NOMO-1 treated with dmso at 0.1 percent for 144 hours (cell line): Measurements from ENCODE around the gene BRMS1L.
"Not testable (repeated sequence)": the region's sequence is repeated elsewhere in the genome, so short reads cannot be mapped to it uniquely, and the experiment has no call there.

Experiments
- DNase-seq: peaks from one replicate; lab custom pipeline; 2025; ENCODE audit not compliant: unreplicated experiment; lab: John Stamatoyannopoulos, UW

The BRMS1L gene

DNA sequence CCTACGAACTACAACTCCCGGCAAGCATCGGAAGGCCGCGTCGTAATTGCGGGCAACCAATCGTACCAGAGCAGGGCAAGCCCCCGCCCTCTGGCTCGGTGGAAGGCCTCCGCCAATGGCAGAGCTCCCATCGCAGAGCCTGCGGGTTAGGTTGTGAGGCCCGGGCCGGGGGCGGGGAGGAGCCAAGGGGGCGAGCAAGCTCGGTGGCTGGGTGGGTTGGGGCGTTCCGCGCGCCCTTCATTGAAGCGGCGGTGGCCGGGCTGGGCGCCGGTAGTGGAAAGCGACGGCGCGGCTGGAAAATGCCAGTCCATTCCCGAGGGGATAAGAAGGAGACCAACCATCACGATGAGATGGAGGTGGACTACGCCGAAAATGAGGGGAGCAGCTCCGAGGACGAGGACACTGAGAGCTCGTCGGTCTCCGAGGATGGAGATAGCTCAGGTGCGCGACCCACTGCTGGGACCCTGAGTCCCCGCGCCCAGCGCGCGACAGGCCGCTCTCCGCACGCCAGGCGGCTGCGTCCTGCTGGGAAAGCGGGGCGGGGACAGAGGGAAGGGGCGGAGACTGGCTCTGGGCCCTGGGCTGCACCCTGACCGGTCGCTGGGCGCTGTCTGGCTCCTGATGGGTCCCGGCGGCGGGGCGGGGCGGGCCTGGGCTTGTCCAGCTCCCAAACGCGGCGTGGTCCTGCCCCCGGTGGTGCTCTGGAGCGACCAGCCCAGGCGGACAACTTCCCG is at the start of gene BRMS1L:
TSS of gene BRMS1L (plus strand) at position 121 of the 734 bp plus-strand sequence. CDS start at position 300, 179 bp downstream.
- peak; percentile 99 for DNase-seq

DNA sequence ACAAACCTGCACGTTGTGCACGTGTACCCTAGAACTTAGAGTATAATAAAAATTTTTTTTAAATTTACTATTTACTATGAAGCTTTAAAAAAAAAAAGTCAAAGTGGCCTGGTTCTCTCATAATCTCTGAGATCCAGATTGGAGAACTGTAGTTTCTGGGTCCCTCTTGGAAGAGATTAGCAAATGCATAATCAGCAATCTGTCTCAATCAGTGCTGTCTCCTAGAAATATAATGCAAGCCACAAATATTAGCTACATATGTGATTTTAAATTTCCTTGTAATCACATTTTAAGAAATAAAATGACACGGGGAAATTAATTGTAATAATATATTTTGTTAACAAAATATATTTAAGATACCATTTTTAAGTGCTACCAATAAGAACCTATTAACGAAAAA is 49.3 kb upstream of the BRMS1L start:
- DNase-seq: no peak

DNA sequence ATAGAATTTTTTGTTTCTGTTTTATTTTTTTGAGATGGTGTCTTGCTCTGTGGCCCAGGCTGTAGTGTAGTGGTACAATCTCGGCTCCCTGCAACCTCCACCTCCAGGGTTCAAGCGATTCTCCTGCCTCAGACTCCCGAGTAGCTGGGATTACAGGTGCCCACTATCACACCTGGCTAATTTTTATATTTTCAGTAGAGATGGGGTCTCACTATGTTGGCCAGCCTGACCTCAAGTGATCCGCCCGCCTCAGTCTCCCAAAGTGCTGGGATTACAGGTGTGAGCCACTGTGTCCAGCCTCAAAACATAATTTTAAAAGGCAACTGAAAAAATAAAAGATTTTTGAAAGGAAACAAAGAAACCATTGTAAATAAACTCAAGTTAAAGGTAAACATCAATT is 48.6 kb upstream of the BRMS1L start:
- not testable (repeated sequence) for DNase-seq

DNA sequence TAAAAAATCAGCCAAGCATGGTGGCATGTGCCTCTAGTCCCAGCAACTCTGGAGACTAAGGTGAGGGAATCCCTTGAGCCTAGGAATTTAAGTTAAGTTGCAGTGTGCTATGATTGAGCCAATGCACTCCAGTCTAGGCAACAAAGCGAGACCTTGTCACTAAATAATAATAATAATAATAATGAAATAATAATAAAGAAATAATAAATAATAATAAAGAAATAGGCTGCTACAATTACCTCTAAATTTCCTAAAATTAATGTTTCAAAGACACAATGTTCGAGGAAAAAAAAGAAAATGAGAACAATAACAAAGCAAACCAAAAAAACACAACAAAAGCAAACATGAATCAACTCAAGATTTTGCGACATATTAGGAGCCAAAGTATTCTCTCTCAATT is 46.8 kb upstream of the BRMS1L start:
- DNase-seq: no peak

DNA sequence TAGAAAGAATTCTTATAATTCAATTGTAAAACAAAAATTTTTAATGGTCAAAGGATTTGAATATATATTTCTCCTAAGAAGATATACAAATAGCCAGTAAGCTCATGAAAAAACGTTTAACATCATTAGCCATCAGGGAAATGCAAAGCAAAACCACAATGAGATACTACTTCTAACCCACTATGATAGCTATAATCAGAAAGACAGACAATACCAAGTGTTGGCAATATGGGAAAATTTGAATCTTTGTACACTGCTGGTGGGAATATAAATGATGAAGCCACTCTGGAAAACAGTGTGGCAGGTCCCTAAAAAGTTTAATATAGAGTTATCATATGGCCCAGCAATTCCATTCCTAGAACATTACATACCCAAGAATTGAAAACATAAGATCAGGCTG is 42.4 kb upstream of the BRMS1L start:
- no peak for DNase-seq

DNA sequence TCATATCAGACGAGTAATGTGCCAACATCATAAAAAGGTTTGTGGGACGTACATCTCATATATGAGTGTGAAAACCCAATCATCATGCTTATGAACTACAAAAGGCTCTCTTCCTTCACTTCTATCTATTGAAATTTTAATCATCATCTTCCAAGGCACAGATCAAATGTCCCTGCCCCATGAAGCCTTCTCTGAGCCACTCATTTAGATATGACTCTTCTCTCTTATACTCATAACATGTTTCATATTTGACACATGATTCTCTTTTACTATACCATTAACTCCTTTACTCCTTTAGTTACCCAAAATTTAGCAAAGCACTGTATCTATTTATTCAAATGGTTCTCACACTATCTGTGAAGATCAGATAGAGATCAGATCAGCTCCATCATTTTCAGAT is 39.3 kb upstream of the BRMS1L start:
- DNase-seq: no peak

- no peak for DNase-seq
These were observed 36.5 kb upstream of the BRMS1L start for GRCh38 chr14:35789651-35790050.

- DNase-seq: no peak
These were observed 28.3 kb upstream of the BRMS1L start for GRCh38 chr14:35797796-35798195.

DNA sequence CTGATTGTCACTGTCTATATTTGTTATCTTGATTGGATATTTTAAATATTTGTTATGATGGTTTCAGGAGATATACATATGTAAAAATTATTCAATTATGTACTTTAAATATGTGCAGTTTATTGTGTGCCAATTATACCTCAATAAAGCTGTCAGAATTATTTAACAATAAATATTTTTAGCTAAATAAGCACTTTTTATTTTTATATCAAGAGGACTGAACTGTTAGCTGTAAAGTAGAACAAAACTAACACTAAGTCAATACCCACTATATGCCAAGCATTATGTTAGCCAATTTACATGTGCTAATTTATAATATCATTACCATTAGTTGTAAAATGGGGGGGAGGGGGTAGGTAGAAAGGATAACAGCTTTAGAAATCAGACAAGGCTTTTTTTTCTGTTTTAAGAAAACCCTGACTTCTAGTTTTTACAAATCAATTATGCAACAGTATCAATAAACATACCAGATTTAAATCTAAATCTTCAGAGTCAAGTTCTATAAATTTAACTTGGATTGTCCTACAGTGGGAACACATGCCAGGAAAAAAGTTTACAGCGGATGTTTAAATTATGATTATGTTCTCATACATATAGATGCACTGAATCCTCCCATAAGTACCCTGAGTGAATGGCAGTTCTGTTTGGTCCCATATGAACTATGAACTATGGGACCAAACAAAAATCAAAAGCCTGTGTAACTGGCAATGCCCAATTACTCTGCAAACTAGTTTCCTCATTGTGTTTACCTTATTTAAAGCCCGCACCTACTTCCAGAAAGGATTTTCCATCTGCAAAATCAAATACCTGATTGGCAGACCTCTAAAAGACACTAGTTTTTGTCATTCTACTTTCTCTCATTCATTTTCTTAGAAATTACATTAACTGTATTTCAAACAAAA is 19.9 kb upstream of the BRMS1L start:
- no peak for DNase-seq

- no peak for DNase-seq
These were observed 18.8 kb upstream of the BRMS1L start for GRCh38 chr14:35807131-35807961.

DNA sequence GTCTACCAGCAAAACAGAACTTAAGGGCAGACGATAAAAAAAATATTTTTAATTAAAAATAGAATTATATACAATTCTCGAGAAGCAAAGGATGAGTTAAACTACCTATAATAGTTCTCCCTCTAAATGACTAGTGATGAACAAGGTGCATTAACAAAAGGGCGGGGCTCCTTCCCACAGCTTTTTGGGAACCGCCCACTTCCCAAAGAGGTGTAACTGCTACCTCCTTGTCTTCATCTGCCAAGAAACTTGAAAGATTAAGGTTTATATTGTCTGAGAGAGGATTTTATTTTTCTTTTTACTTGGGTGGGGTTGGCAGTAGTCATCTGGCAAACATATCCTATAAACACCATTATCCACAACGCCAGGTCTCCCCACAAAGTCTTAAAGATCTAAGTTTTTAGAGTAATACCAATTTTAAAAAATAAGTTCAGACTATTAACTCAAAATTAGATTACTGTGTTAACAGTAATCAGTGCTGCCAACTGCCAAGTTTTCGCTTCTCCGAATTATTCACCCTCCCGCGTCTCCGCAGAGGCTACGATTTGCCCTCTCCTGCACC is 18.0 kb upstream of the BRMS1L start:
- DNase-seq: no peak

DNA sequence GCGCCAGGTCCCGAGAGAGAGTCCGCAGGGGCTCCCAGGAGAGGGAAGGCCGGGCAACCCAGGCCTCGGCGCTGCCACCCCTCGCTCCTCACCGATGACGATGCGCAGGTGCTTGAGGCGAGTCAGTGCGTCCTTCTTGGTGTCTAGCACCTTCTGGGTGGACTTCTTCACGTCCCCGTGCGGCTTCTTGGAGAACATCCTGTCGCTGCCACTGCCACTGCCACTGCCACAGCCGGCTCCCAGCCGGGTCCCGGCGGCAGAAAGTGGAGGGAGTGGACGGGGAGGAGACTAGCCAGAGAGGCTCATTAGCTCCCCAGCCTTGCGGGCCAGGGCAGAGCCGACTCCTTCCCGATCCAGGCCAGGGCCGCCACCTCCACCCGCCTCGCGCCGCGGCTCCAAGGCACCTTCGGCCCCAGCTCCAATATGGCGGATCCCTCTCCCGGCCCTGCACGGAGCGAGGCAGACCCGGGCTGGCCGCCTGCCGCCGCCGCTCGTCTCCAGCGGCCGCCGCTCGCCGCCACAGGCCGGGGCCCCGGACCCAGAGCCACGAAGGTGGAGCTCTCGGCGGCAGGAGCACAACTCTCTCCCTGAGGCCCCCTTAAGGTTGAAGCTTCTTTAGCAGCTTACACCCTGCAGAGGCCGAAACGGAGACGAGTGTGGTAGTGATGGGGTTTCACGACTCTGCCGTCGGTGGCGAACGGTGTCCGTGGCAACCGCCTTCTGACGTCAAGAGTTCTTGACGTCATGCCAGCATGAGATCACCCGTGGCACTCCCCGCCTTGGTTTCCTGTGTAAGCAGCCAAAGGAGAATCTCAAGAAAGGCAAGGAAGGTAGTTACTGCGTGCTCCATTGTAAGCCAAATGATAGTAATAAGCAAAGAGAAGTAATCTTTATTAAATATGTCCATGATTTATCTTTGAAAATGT is 17.2 kb upstream of the BRMS1L start, which contains the start of gene RALGAPA1:
TSS of gene RALGAPA1 (minus strand) at position 658 of the 926 bp plus-strand sequence. CDS start at position 198, 460 bp downstream.
- peak; percentile 94 for DNase-seq

- no peak for DNase-seq
These were observed 16.5 kb upstream of the BRMS1L start for GRCh38 chr14:35809597-35809996.

GRCh38 chr14:35810963-35811362 is 15.2 kb upstream of the BRMS1L start:
- DNase-seq: no peak

DNA sequence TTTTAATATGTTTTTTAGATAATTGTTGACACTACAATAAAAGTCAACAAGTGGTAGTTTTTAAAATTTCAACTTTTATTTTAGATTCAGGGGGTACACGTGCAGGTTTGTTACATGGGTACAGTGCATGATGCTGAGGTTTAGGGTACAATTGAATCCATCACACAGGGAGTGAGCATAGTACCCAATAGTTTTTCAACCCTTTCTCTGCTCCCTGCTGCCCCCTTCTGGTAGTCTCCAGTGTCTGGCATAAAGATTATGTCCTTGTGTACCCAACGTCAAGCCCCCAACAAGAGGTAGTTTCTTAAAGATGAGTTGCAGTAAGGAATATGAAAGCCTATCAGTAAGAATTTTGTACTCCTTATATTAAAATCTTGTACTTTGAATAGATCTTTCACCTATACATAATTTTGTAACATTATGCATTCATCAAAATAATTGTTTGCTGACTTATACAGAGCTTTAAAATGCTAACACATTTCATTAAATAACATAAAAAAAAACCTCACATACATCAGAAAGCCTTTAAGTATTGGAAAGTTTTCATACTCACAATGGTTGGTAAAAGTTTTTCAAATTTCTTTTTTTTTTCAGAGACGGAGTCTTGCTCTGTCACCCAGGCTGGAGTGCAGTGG is 11.7 kb upstream of the BRMS1L start:
- peak; percentile 8 for DNase-seq

GRCh38 chr14:35818346-35819115 is 7.6 kb upstream of the BRMS1L start:
- no peak for DNase-seq

GRCh38 chr14:35819591-35820540 is 6.3 kb upstream of the BRMS1L start:
- no peak for DNase-seq
